NCI-H128 (cell line): ENCODE measurements around the gene TATDN2.

ENCODE experiments used
- DNase-seq: peaks from one replicate; lab custom pipeline; 2025; ENCODE audit not compliant: unreplicated experiment; lab: John Stamatoyannopoulos, UW

The TATDN2 gene

GRCh38 chr3:10234526-10235230 lies 13.6 kb upstream of the TATDN2 start:
- no peak for DNase-seq

- DNase-seq: no peak
Measured at GRCh38 chr3:10235551-10235950, 12.7 kb upstream of the TATDN2 start.

- no peak for DNase-seq
Measured at GRCh38 chr3:10238345-10239183, 9.7 kb upstream of the TATDN2 start.

- no peak for DNase-seq
Measured at GRCh38 chr3:10240799-10241198, 7.5 kb upstream of the TATDN2 start.

- DNase-seq: no peak
Measured at GRCh38 chr3:10242182-10243065, 5.8 kb upstream of the TATDN2 start.

GRCh38 chr3:10244009-10244408 lies 4.2 kb upstream of the TATDN2 start:
- DNase-seq: no peak

- no peak for DNase-seq
Measured at GRCh38 chr3:10245081-10245712, 3.1 kb upstream of the TATDN2 start.

- DNase-seq: no peak
Measured at GRCh38 chr3:10247679-10248183, 528 bp upstream of the TATDN2 start.

GRCh38 chr3:10248984-10249748 lies 907 bp downstream of the TATDN2 start:
- DNase-seq: no peak

GRCh38 chr3:10249833-10250232 lies 1.6 kb downstream of the TATDN2 start:
- DNase-seq: no peak

GRCh38 chr3:10251006-10251405 lies 2.7 kb downstream of the TATDN2 start:
- DNase-seq: no peak

GRCh38 chr3:10253731-10254130 lies 5.5 kb downstream of the TATDN2 start:
- DNase-seq: no peak

- DNase-seq: no peak
Measured at GRCh38 chr3:10255835-10256234, 7.6 kb downstream of the TATDN2 start.

- DNase-seq: no peak
Measured at GRCh38 chr3:10259036-10259435, 10.8 kb downstream of the TATDN2 start.

GRCh38 chr3:10259798-10260197 lies 11.5 kb downstream of the TATDN2 start:
- DNase-seq: no peak

- DNase-seq: no peak
Measured at GRCh38 chr3:10260211-10260701, 12.0 kb downstream of the TATDN2 start.

- no peak for DNase-seq
Measured at GRCh38 chr3:10262027-10262426, 13.8 kb downstream of the TATDN2 start.

GRCh38 chr3:10263646-10264363 lies 15.5 kb downstream of the TATDN2 start:
- DNase-seq: no peak

GRCh38 chr3:10265833-10266232 lies 17.6 kb downstream of the TATDN2 start:
- no peak for DNase-seq
